Activated CD4-positive, alpha-beta T cell treated with anti-CD3 and anti-CD28 coated beads, Interleukin-2, amount 50 U/mL, for 1 hour (primary cell): Measurements from ENCODE around the gene TULP4.
"Not testable (repeated sequence)": the region's sequence is repeated elsewhere in the genome, so short reads cannot be mapped to it uniquely, and the experiment has no call there.

Source experiments
- DNase-seq: peaks from one replicate; pipeline ENCODE4 v3.0.0-alpha.2; 2020

The TULP4 gene

DNA sequence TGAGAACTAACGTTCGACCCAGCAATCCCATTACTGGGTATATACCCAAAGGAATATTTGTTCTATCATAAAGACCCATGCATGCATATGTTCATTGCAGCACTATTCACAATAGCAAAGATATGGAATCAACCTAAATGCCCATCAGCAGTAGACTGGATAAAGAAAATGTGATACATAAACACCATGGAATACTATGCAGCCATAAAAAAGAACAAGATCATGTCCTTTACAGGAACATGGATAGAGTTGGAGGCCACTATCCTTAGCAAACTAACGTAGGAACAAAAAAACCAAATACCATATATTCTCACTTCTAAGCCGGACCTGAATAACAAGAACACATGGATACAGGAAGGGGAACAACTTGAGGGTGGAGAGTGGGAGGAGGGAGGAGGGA lies 165.5 kb downstream of the TULP4 start:
- DNase-seq, result not testable (repeated sequence)

DNA sequence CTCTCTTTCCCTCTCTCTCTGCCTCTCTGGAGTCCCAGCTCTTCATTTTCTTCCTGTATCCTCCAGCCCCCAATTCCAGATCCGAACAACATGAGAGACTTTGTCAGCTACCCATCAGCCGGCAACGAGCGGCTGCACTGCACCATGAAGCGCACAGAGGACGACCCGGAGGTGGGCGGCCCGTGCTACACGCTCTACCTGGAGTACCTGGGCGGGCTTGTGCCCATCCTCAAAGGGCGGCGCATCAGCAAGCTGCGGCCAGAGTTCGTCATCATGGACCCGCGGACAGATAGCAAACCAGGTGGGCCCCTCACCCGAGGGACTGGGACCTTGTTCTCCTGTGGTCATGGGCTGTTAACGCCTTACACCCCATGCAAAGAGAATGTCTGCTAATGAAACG lies 168.7 kb downstream of the TULP4 start:
- DNase-seq, result no peak

DNA sequence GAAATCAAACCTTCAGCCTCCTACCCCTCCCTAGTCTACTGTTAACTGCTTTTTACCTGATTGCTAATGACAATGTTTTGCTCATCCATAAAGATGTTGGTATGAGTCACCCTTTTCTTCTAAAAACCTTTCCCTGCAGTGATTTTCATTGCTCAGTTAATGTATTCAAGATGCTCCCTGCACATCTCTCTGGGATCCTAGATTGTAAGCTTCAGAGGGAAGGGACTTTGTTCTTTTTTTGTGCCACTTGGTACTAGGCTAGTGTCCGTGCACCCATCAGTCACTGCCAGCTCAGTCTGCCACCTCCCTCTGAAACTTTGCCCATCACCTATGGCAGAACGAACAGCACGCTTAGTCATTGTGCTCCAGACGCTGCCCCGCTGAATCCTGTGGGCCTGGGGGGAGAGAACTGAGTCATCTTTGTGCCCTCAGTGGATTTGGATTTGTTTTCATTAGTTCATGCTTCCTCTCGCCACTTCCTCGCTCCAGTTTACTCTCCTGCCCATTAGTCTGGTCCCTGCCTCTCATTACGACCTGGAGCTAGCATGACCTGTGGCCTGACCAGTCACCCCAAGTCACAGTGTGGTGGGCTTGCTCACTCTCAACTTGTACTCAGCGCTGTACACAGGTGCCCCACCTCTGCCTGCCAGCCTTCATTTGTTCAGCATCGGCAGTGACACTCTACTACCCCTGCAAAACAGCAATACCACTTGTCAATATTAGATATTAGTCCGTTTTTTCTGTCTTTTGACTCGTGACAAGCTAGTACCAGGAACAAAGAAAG lies 169.6 kb downstream of the TULP4 start:
- no peak for DNase-seq

DNA sequence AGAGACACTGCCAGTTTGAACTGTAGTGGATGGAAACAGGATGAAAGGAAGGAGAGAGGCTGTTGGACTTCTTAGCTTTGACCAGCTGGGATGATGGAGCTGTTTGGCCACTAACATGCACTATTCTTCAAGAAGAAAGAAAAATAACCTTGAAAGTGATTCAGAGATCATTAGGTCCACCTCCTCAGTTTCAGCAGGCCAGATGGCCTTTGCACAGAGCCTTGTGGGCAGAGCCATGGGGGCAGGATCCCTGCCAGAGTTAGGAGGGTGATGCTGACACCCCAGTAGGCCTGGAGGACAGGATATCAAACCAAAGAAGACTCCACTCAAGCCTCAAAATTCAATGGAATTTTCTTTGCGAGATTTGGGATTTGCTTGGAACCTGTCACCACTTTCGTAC lies 173.2 kb downstream of the TULP4 start:
- no peak for DNase-seq

DNA sequence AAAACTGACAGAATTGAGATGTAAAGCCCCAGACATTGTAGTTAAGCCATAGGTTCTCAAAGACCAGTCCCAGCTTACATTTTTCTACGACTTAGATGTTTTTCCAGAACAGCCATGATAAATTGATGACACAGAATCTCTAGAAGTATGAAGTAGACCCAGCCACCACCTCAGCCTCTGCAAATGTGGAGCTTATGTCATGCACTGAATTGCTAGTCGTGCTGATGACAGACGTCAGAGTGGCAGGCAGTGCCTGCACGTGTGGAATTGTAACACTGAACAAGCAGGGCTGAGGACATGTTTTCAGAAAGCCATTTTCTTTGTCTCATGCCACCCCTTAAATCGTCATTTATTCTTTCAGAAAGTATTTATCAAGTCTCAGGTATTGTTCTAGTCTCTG lies 175.2 kb downstream of the TULP4 start:
- DNase-seq, result no peak

DNA sequence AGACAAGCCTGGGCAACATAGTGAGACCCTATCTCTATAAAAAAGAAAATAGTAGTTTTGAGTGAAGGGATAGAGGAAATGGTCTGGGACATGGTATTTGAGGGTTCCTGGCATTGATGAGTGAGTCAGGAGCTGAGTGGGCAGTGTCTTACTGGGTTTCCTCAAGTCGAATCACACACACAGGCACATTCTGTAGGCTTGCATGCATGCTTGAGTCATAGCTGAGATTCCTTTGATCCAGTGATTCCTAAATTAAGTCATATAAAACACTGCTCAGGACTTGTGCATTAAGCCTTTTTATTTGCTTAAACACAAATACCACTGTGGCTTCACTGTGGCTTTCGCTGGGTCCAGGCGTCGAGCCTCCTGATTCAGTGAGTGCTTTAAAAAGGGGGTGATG lies 175.8 kb downstream of the TULP4 start:
- no peak for DNase-seq

DNA sequence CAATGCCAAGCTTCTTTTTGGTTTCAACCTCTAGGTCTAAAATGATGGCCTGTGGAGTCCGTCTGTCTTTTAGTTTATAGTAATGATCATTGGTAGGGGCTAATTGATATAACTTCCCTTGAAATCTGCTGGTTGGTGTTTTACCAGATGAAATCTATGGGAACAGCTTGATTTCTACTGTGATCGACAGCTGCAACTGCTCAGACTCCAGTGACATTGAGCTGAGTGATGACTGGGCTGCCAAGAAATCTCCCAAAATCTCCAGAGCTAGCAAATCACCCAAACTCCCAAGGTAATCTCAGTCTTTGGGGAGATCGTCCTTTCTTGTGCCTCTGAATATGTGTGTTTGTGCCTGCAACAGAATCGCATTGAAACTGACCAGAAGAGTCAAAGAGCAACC lies 177.2 kb downstream of the TULP4 start:
- no peak for DNase-seq

DNA sequence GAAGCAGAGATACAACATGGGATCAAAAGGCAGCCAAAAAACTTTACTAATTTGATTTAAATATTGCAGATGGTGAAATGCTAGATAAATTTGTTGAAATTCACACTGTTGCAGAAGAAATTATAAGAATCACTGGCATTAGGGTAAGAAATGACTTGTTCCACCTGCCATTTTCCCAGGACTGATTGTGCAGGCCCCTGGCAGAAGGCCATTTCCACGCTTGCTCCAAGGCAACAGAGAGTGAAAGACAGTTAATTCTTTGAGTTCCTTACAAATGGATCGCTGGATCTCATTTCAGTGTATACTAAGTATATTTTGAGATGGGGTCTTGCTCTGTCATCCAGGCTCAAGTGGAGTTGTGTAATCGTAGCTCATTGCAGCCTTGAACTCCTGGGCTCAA lies 180.6 kb downstream of the TULP4 start:
- no peak for DNase-seq

DNA sequence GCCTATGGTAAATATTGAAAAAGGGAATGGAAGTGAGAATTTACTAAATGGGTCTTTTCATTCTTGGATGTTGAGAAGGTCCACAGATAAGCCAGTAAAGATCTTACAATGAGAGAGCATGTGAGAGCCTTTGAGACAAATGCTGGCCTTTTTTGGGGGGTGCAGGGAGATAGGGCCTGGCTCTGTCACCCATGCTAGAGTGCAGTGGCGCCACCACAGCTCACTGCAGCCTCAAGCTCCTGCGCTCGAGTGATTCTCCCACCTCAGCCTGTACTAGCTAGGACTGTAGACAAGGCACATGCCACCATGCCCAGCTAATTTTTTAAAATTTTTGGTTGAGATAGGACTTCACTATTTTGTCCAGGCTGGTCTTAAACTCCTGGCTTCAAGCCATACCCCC lies 184.4 kb downstream of the TULP4 start:
- DNase-seq, result no peak

DNA sequence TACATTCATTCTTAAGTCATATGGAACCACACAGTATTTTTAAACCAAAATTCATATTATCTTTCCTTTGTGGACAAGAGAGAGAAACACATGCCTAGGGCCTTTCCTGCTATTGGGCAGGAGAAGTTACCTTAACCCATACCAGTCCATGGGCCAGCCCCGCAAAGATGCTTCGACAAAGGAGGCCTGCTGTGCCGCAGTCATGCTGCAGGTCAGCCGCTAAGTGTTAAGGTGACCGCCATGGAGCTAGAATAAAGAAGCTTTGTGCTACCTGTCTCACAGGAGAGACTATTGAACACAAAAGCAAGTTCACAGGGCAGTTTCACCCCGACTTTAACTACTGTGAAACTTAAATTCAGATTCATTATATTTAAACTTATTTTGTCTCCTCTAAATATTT lies 185.4 kb downstream of the TULP4 start:
- no peak for DNase-seq

DNA sequence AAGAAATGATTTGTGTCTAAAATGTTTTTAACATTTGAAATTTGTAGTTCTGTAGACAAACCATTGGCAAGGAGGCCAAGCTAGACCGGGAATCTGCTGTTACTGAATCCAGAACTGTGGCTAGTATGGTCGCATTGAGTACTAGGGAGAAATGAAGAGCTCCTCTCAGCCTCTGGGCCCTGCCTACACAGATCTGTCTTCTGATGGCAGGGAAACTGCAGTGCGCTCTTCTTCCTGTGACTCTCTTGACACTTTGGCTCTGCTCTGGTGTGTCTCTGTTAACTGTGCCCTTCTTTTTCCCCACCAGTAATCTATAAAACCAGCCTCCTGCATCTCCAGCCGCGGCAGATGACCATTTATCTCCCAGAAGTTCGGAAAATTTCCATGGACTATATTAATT lies 186.1 kb downstream of the TULP4 start:
- no peak for DNase-seq

DNA sequence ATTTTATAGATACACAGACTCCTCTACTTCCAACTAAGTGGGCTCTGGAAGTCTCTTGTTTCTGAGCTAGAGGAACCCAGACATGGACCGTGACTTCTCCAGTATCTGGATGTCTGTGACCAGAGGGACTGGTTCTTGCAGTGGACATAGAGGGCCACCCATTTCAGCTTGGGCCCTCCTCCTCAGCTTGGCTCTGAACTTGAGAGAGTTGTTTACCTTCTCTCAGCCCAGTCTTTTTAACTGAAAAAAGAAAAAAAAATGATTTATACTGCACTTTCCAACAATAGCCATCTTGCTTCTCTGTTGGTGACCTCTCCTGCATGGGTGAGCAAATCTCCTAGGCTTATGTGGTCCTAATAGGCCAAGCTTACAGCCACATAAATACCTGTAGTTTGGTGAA lies 187.3 kb downstream of the TULP4 start:
- DNase-seq, result no peak

DNA sequence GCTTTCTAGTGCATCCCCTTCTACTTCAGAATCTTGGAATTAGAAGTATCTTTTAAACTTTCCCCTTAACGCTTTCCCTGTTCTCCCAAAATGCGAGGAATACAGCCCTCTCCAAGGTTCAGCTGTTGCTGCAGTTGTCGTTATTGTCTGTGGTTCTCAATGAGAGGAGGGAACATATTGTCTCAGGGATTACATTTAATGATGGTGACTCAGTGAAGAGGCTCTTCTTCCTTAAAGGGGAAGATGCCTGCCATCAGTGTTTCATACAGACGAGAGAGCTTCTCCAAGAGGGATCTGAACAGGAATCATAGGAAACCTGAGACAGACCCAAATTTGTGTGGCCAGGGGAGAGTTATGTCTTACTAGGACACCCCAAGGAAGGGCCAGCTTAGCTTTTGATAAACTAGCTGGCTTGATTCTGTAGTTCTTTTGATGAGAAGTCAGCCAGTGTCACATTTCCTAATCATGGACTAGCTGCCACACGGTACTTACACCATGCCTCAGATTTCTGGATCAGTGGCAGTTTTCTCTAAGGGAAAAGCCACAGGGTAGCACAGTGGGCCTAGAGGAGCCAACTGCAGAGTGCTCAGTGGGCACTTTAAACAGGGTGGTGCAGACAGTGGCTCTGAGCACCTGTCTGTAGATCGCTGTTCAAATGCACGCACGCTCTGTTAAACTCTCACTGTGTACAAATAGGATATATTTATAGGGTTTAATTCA lies 187.9 kb downstream of the TULP4 start:
- no peak for DNase-seq

DNA sequence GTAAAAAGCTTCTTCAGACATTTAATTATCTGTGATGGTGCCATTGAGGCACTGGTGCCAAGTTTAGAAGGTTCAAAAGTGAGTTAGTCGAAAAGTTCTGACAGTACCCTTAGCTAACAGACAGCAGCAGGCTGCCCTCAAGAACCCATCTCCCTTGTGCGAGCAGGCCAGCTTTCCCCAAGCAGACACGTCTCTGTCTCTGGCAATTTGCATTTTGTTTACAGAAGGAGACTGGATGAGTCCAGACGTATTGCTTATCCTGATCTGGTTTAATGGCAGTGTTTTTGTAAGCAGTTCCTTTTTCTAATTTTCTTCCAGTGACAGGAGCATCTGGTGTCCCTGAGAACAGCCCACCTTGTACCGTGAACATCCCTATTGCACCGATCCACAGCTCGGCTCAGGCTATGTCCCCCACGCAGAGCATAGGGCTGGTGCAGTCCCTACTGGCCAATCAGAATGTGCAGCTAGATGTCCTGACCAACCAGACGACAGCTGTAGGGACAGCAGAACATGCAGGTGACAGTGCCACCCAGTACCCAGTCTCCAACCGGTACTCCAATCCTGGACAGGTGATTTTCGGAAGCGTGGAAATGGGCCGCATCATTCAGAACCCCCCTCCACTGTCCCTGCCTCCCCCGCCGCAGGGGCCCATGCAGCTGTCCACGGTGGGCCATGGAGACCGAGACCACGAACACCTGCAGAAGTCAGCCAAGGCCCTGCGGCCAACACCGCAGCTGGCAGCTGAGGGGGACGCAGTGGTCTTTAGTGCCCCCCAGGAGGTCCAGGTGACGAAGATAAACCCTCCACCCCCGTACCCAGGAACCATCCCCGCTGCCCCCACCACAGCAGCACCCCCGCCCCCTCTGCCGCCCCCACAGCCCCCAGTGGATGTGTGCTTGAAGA lies 189.3 kb downstream of the TULP4 start:
- DNase-seq, result no peak

DNA sequence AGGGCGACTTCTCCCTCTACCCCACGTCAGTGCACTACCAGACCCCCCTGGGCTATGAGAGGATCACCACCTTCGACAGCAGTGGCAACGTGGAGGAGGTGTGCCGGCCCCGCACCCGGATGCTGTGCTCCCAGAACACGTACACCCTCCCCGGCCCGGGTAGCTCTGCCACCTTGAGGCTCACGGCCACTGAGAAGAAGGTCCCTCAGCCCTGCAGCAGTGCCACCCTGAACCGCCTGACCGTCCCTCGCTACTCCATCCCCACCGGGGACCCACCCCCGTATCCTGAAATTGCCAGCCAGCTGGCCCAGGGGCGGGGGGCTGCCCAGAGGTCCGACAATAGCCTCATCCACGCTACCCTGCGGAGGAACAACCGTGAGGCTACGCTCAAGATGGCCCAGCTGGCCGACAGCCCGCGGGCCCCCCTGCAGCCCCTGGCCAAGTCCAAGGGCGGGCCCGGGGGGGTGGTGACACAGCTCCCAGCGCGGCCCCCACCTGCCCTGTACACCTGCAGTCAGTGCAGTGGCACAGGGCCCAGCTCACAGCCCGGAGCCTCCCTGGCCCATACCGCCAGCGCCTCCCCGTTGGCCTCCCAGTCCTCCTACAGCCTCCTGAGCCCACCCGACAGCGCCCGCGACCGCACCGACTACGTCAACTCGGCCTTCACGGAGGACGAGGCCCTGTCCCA lies 190.1 kb downstream of the TULP4 start:
- no peak for DNase-seq

DNA sequence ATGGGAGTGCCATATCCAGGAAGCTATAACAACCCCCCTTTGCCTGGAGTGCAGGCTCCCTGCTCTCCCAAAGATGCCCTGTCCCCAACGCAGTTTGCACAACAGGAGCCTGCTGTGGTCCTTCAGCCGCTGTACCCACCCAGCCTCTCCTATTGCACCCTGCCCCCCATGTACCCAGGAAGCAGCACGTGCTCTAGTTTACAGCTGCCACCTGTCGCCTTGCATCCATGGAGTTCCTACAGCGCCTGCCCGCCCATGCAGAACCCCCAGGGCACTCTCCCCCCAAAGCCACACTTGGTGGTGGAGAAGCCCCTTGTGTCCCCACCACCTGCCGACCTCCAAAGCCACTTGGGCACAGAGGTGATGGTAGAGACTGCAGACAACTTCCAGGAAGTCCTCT lies 191.0 kb downstream of the TULP4 start:
- DNase-seq, result no peak

DNA sequence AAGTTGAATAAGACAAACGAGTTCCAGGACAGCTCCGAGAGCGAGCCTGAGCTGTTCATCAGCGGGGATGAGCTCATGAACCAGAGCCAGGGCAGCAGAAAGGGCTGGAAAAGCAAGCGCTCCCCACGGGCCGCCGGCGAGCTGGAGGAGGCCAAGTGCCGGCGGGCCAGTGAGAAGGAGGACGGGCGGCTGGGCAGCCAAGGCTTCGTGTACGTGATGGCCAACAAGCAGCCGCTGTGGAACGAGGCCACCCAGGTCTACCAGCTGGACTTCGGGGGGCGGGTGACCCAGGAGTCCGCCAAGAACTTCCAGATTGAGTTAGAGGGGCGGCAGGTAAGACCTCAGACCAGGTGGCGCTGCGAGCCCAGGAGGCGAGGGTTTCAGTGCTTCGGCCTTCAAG lies 191.6 kb downstream of the TULP4 start:
- DNase-seq, result no peak

DNA sequence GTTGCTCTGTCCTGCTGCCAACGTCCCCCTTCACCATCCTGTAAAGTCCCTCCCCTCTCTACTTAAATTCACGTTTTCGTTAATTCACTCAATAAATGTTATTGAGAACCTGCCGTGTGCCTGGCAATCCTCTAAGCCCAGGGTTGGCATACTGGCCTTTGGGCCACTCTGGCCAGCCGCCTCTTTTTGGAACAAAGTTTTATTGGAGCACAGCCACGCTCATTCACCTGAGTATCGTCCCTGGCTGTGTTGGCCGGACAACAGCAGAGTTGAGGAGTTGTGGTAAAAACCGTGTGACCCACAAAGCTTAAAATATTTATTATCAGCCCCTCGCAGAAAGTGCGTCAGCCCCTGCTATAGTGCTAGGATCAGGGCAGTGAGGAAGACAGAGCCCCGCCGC lies 192.9 kb downstream of the TULP4 start:
- DNase-seq, result no peak

DNA sequence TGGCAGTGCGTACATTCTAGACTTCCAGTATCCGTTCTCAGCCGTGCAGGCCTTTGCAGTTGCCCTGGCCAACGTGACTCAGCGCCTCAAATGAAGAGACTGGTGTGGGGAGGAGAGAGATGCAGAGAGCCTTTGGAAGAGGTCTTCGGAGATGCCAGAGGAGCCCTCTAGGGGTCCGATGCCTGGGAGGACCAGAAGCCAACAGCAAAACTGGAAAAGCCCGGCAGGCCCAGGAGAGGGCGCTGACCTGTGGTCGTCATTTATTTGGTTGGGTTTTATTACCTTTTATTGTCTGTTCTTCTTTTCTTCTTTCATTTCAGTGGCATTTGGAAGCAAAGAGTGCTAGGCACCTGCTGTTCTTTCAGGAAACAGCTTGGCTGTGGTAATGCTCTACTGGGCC lies 194.3 kb downstream of the TULP4 start:
- DNase-seq, result no peak

DNA sequence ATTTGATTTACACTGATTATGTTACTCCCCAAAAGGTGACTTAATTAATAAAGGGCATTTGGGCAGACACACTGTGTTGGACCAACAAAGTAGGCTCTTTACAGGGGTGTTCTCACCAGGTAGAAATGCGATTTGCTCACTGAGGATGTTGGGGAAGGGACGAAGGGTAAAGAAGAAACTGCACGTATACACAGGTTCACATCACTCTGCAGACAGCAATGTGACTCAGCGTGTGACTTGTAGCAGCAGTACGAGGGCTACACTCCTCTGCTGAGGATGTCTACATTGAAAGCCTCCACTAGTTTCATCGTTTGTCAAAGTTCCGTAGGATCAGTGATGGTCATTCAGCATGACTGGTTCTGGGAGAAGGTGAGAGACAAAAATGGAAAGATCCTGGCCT lies 194.9 kb downstream of the TULP4 start:
- no peak for DNase-seq

DNA sequence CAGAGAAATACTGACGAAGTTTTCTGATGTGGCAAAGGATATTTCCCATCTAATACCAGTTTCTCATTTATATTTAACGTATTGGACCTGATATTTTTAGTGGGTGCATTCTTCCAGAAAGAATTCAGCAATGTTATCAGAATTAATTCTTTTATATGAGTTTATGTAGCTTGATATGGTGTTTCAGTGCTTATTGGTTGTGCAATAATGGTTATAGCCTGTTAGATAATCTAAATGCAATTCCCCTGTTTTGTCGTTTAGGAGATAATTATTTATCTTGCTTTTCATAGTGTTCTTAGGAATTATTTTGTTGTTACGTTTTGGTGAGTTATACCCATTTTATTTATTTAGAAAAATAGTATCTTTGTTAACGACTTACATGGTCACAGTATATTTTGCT lies 196.2 kb downstream of the TULP4 start:
- no peak for DNase-seq

DNA sequence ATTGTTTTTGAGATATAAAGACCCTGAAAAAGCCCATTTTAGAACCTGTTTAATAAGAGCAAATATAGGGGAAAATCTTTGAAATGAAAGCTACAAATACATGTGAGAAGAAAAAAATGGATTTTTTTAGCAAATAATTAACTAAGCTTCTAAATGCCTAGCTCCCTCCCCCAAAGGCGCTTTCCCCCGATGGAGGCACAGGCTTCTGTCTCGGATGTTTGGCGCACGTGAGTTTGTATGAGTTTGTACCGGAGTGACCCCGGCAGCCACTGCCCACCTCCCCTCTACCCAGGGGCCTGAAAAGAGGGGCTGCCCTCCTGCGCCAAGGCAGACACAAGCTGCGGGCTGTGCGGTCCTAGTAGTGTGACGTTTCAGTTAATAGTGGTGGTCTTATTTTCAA lies 197.2 kb downstream of the TULP4 start:
- no peak for DNase-seq

DNA sequence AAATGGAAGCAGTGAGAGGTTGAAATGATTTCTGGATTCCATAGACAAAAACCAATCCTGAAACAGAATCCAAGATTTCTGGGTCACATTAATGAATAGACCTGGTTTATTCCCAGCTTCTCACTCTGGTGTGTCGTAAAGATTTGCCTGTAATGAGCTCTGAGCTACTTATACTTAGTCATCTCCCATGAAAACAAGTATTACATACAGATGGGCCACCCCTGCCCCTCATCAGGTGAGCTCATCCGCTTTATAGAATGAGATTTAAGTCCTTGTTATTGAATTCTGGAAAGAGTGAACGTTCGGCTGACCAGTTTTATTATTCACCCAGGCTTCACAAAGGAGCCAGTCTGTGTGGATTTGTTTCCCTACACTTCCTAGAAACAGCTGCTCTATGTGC lies 200.5 kb downstream of the TULP4 start:
- no peak for DNase-seq
